Endothelial cell of umbilical vein (primary cell): Measurements from ENCODE around the gene CRISPLD2. TPM values are rescaled to one million over a fixed set of nuclear protein-coding genes. Genes with fewer than 3 reads are reported as not detected.

Experiments
- BruUV-seq: library from RNA; stranded (reverse); fragments of 400-500 nt; replicated peaks from 2 replicates; lab custom pipeline; 2021; lab: Mats Ljungman, UMichigan
- CTCF ChIA-PET: fragments of 300-600, 350-600 bp; sonication (Branson Sonifier 250); formaldehyde crosslinking; loops from one replicate; lab custom pipeline; 2021; ENCODE audit warnings: antibody characterized with exemption, inconsistent platforms; lab: Charles Lee
- POLR2A ChIA-PET: fragments of 300-600, 350-600 bp; sonication (Branson Sonifier 250); formaldehyde crosslinking; loops from one replicate; lab custom pipeline; 2021; ENCODE audit warnings: antibody characterized with exemption, inconsistent platforms; lab: Charles Lee
- DNase-seq: peaks from one replicate; pipeline ENCODE4 v3.0.0-alpha.2; 2011; ENCODE audit warnings: low read depth, low spot score
- FAIRE-seq: peaks from 2 replicates; lab custom pipeline; 2011; peaks lifted over from hg19 to GRCh38; lab: Jason Lieb, UNC
- H2AFZ ChIP-seq: 2 replicates; pipeline ENCODE4 v1.6.0; 2012; ENCODE audit warnings: low read depth, low read length, control low read depth, inconsistent platforms
- H3K27ac ChIP-seq: 2 replicates; pipeline ENCODE4 v1.5.1; 2011; ENCODE audit warnings: low read depth, mild to moderate bottlenecking, control low read depth, low read length, moderate library complexity; ENCODE audit not compliant: insufficient read depth
- H3K27me3 ChIP-seq, 2 experiments: 2 replicates each; pipeline versions ENCODE4 v1.6.0 to v1.6.1; 2011; ENCODE audit warnings: low read length in 2 of 2, mixed read lengths in 1 of 2; ENCODE audit not compliant: control insufficient read depth in 2 of 2, insufficient read depth in 2 of 2
- H3K36me3 ChIP-seq, 2 experiments: 2 replicates in 1 of 2; 3 replicates in 1 of 2; pipeline ENCODE4 v1.5.1; 2011; ENCODE audit warnings: low read length in 2 of 2, mild to moderate bottlenecking in 1 of 2, moderate library complexity in 1 of 2; ENCODE audit not compliant: control insufficient read depth in 2 of 2, insufficient read depth in 2 of 2; ENCODE audit errors: extremely low read depth in 1 of 2
- H3K4me1 ChIP-seq: 3 replicates; pipeline ENCODE4 v1.5.1; 2011; ENCODE audit warnings: mild to moderate bottlenecking, low read length; ENCODE audit not compliant: control insufficient read depth, insufficient read depth; ENCODE audit errors: extremely low read depth
- H3K4me2 ChIP-seq: 2 replicates; pipeline ENCODE4 v1.6.1; 2011; ENCODE audit warnings: low read length, control low read depth, mixed read lengths; ENCODE audit not compliant: insufficient read depth
- H3K4me3 ChIP-seq, 3 experiments: fragments of 200-600 bp in 1 of 3; sonication (generic), shearing (Covaris generic) in 1 of 3; replicated peaks in 1 of 3; 2 replicates each; pipeline ENCODE4 v1.5.1; 2011 to 2016; ENCODE audit warnings: control low read depth in 3 of 3, low read length in 3 of 3, mild to moderate bottlenecking in 2 of 3, inconsistent platforms in 1 of 3, low read depth in 1 of 3, moderate library complexity in 1 of 3; ENCODE audit not compliant: insufficient read depth in 1 of 3
- H3K79me2 ChIP-seq: 2 replicates; pipeline ENCODE4 v1.6.0; 2012; ENCODE audit warnings: low read length, inconsistent platforms; ENCODE audit not compliant: control insufficient read depth, insufficient read depth
- H3K9ac ChIP-seq: replicated peaks from 2 replicates; pipeline ENCODE3; 2011; ENCODE audit warnings: low read length, control low read depth; ENCODE audit not compliant: insufficient read depth; ENCODE audit errors: extremely low read depth
- H3K9me1 ChIP-seq: replicated peaks from 3 replicates; pipeline ENCODE4 v1.6.0; 2011; ENCODE audit warnings: mild to moderate bottlenecking, low read length; ENCODE audit not compliant: control insufficient read depth, insufficient read depth; ENCODE audit errors: extremely low read depth
- H3K9me3 ChIP-seq: replicated peaks from 2 replicates; pipeline ENCODE4 v1.5.1; 2012; ENCODE audit warnings: low read length, inconsistent platforms; ENCODE audit not compliant: control insufficient read depth, insufficient read depth
- H4K20me1 ChIP-seq: replicated peaks from 2 replicates; pipeline ENCODE3; 2011; ENCODE audit warnings: mild to moderate bottlenecking, low read length; ENCODE audit not compliant: control insufficient read depth, insufficient read depth; ENCODE audit errors: extremely low read depth
- EZH2 ChIP-seq: IDR thresholded peaks from 2 replicates; pipeline ENCODE4 v1.6.1; 2012; ENCODE audit warnings: borderline replicate concordance, low read depth, mild to moderate bottlenecking, moderate library complexity, low read length, inconsistent platforms; ENCODE audit not compliant: severe bottlenecking
- FOS ChIP-seq: IDR thresholded peaks from 2 replicates; pipeline ENCODE4 v1.6.1; 2011; ENCODE audit warnings: mild to moderate bottlenecking, low read length, moderate library complexity, borderline replicate concordance; ENCODE audit not compliant: insufficient read depth
- GATA2 ChIP-seq: IDR thresholded peaks from 2 replicates; pipeline ENCODE4 v1.7.0; 2011; ENCODE audit warnings: low read depth, mild to moderate bottlenecking, moderate library complexity, mixed read lengths, low read length; ENCODE audit not compliant: insufficient read length, insufficient read depth
- JUN ChIP-seq: IDR thresholded peaks from 2 replicates; pipeline ENCODE4 v1.6.1; 2011; ENCODE audit warnings: borderline replicate concordance, low read depth; ENCODE audit not compliant: insufficient read length, insufficient read depth
- MYC ChIP-seq: IDR thresholded peaks from one replicate; pipeline ENCODE4 v1.6.1; 2011; ENCODE audit warnings: mild to moderate bottlenecking, low read depth, low read length
- POLR2A ChIP-seq: IDR thresholded peaks from 2 replicates; pipeline ENCODE4 v1.6.1; 2012; ENCODE audit warnings: low read depth, mild to moderate bottlenecking, control low read depth, low read length
- POLR2AphosphoS5 ChIP-seq: IDR thresholded peaks from 2 replicates; pipeline ENCODE4 v1.6.1; 2012; ENCODE audit warnings: low read depth, mild to moderate bottlenecking, control low read depth, low read length, moderate library complexity; ENCODE audit not compliant: insufficient read depth
- dilution Hi-C: fragments of 300-500 bp; cut with MboI; formaldehyde crosslinking; loops from one replicate; pipeline ENCODE4 v1.15.0; 2019; ENCODE audit warnings: low sequenced_read_pairs; ENCODE audit not compliant: extremely low pct_ligation_motif_present
- intact Hi-C: fragments of 100-400 bp; cut with micrococcal nuclease; formaldehyde crosslinking; loops from one replicate; pipeline ENCODE4 v1.10.0; 2022
- polyA plus RNA-seq, 4 experiments: library from polyadenylated mRNA; depleted of rRNA in 3 of 4; stranded (reverse) in 3 of 4; unstranded in 1 of 4; fragments of >200 nt; gene quantifications; 2 replicates each; pipeline versions ENCODE4 v1.2.1 to v1.2.3, GENCODE V29; 2011 to 2012; ENCODE audit warnings: missing spikeins in 1 of 4
- total RNA-seq: library from RNA; stranded (reverse); gene quantifications from 2 replicates; pipeline ENCODE4 v1.2.3, GENCODE V29; 2021
- TF ChIP-seq, protein P1 (sequence below), 2 donors: IDR thresholded peaks; 1 replicate in 1 of 2; 2 replicates in 1 of 2; pipeline ENCODE4 v1.5.1; 2011; ENCODE audit warnings: low read length in 2 of 2, mild to moderate bottlenecking in 2 of 2, moderate library complexity in 2 of 2, control low read depth in 1 of 2, inconsistent platforms in 1 of 2, low read depth in 1 of 2; ENCODE audit not compliant: insufficient read depth in 1 of 2; ENCODE audit errors: extremely low read depth in 1 of 2
- TF ChIP-seq, protein P2 (sequence below): IDR thresholded peaks from 2 replicates; pipeline ENCODE4 v1.6.1; 2011; ENCODE audit not compliant: insufficient read depth, insufficient read length

Gene CRISPLD2
- total and polyA plus RNA-seq, 2 donors (not counting 3 experiments of a cell fraction or from before 2014, with no cell fraction given), result 0.14 to 0.73 TPM

DNA sequence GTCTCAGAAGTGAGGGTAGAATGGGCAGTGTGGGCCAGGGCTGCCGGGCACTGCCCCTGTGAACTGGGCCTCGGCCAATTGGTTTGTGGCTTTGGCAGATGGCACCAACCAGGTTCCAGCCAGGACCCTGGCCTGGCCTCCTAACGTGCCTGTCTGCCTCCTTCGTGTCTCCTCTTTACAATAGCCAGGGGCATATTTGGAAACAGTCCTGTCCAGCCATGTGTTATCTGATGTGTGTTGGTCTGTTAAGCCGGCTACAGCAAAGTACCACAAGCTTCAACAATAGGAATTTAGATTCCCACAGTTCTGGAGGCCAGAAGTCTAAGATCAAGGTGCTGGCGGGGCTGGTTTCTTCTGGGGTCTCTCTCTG is 14.6 kb downstream of the CRISPLD2 start:
- Histone ChIP-seq H3K9ac (no peak overlapping the region), H2AFZ (no peak overlapping the region), H3K79me2 (no peaks in the 10 kb centered on the region), H3K9me1 (no peaks in the 10 kb centered on the region), H3K4me1 (peaks cover 3% of the 10 kb centered on the region), H3K27ac (no peak overlapping the region), H3K27me3 (no peaks in the 10 kb centered on the region), H3K36me3 (no peaks in the 10 kb centered on the region), H3K9me3 (no peaks in the 10 kb centered on the region), H3K4me3 (no peak overlapping the region), H3K4me2 (no peak overlapping the region), H4K20me1 (no peaks in the 10 kb centered on the region)
- dilution Hi-C loops, result no loop called here
- TF ChIP-seq, protein P1, sequence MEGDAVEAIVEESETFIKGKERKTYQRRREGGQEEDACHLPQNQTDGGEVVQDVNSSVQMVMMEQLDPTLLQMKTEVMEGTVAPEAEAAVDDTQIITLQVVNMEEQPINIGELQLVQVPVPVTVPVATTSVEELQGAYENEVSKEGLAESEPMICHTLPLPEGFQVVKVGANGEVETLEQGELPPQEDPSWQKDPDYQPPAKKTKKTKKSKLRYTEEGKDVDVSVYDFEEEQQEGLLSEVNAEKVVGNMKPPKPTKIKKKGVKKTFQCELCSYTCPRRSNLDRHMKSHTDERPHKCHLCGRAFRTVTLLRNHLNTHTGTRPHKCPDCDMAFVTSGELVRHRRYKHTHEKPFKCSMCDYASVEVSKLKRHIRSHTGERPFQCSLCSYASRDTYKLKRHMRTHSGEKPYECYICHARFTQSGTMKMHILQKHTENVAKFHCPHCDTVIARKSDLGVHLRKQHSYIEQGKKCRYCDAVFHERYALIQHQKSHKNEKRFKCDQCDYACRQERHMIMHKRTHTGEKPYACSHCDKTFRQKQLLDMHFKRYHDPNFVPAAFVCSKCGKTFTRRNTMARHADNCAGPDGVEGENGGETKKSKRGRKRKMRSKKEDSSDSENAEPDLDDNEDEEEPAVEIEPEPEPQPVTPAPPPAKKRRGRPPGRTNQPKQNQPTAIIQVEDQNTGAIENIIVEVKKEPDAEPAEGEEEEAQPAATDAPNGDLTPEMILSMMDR (IDR thresholded peaks at IDR 0.05; ENCODE audit: extremely low read depth in 1 of 2, insufficient read depth in 1 of 2, low read depth in 1 of 2, low read length in 2 of 2), result no peak
- no peak for TF ChIP-seq EZH2
- TF ChIP-seq JUN, result no peak
- no peak for TF ChIP-seq GATA2
- no peak for TF ChIP-seq FOS
- TF ChIP-seq POLR2A, result no peak
- no peak for TF ChIP-seq MYC
- TF ChIP-seq, protein P2, sequence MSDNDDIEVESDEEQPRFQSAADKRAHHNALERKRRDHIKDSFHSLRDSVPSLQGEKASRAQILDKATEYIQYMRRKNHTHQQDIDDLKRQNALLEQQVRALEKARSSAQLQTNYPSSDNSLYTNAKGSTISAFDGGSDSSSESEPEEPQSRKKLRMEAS, result no peak
- TF ChIP-seq POLR2AphosphoS5, result no peak
- POLR2A ChIA-PET, result no interaction called here
- intact Hi-C loops, result no loop called here
- CTCF ChIA-PET, result interaction anchor here (1.2 kb wide), 1 partner anchor 8 kb away, joined by 3 read pairs; no protein-coding TSS in a partner anchor
- no peak for DNase-seq
- no TSS peak for BruUV-seq
- no peak for FAIRE-seq
